Spinal cord (tissue), 10 donors: Measurements from ENCODE around the gene ARHGAP26. TPM values are rescaled to one million over a fixed set of nuclear protein-coding genes. Genes with fewer than 3 reads are reported as not detected.
A peak's percentile ranks its signal among the peaks of the same experiment; 100 is the strongest.

Source experiments
- DNase-seq, 6 donors: peaks; one replicate each; pipeline versions ENCODE4 v3.0.0 to v3.0.0-alpha.2; 2013 to 2015; ENCODE audit warnings: low spot score in 6 of 6, low read depth in 4 of 6
- H3K27ac ChIP-seq: one replicate; pipeline ENCODE4 v1.5.1; 2013; ENCODE audit warnings: low read depth, low read length, control low read depth
- H3K27me3 ChIP-seq: one replicate; pipeline ENCODE4 v1.6.1; 2013; ENCODE audit warnings: low read length; ENCODE audit not compliant: control insufficient read depth, insufficient read depth
- H3K36me3 ChIP-seq: one replicate; pipeline ENCODE4 v1.6.1; 2013; ENCODE audit warnings: low read length; ENCODE audit not compliant: control insufficient read depth, insufficient read depth
- H3K4me1 ChIP-seq: one replicate; pipeline ENCODE4 v1.6.1; 2013; ENCODE audit warnings: low read length; ENCODE audit not compliant: control insufficient read depth, insufficient read depth
- H3K4me3 ChIP-seq: one replicate; pipeline ENCODE4 v1.5.1; 2013; ENCODE audit warnings: low read depth, low read length, control low read depth
- H3K9me3 ChIP-seq: one replicate; pipeline ENCODE4 v1.6.1; 2013; ENCODE audit warnings: low read length; ENCODE audit not compliant: control insufficient read depth, insufficient read depth
- WGBS: methylation state at CpG from one replicate; pipeline ENCODE4 v1.1.5; 2013; ENCODE audit warnings: missing lambda C conversion rate; ENCODE audit not compliant: insufficient coverage; 5-methylcytosine and 5-hydroxymethylcytosine counted together
- polyA plus RNA-seq, 2 donors: library from polyadenylated mRNA; unstranded; fragments of 120-200 nt; gene quantifications; one replicate each; pipeline ENCODE4 v1.2.1, GENCODE V29; 2013; ENCODE audit not compliant: insufficient read length in 2 of 2
- total RNA-seq, 2 donors: library from RNA; depleted of rRNA in 1 of 2; stranded (reverse); fragments of 120-200 nt in 1 of 2; fragments of >200 nt in 1 of 2; gene quantifications; one replicate each; pipeline versions ENCODE4 v1.2.3 to v1.2.4, GENCODE V29; 2013 to 2014
- donor health status: healthy.

The ARHGAP26 gene
- total and polyA plus RNA-seq, 4 donors: 21.9 to 39.7 (median 22.4) TPM

DNA sequence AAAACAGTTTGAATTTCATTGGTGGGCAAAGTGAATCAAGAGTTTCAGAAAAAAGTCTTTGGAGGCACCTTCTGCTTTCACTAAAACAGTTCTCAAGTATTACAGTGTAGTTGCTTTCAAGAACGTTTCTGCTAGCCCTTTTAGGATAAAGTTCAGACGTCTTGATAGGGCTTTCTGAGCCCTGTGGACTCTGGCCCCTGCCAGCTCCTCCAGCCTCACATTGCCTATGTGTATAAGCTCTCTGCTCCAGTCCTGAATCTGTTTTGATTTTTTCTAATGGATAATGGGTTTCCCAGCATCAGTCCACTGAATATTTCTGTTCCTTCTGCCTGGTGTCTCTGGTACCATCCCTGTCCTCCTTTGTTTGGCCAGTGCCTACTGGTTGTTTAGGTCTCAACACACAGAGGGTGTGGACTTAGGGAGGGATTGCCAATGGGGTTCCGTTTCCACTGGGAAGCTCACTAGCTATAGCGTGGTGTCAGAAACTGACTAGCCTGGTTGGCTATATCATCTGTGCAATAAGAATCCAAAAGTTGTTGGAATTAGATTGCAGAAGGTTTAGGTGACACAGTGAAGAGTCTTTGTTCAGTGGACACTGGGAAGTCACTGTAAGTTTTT is 26.4 kb downstream of the ARHGAP26 start:
- no peaks in the 10 kb centered on the region for H3K36me3 ChIP-seq
- no peaks in the 10 kb centered on the region for H3K4me1 ChIP-seq
- H3K9me3 ChIP-seq: no peaks in the 10 kb centered on the region
- no peak for DNase-seq
- H3K27ac ChIP-seq: no peak overlapping the region
- H3K27me3 ChIP-seq: no peaks in the 10 kb centered on the region
- 95% methylated on average over 2 of the region's 4 CpGs for WGBS
- H3K4me3 ChIP-seq: no peak overlapping the region

DNA sequence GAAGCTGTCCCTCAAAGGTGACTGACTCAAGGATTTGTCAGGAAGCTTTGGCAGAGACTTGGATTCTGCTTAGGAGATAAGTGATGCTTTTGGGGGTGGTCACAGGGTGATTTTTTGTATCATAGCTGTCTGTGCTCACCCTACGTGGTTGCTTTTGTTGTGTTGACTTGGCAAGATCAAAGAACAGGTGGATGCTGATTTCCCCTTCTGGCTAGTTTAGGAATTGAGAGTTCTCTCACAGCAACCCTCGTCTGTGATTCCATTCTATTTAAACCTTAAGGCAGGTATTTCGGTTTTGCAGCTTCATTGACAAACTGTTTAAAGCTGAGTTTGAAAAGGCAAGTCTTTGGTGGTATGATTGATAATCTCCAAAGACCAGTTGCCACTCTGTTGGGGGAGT is 27.2 kb downstream of the ARHGAP26 start:
- WGBS: 93% methylated on average over 2 of the region's 3 CpGs
- Histone ChIP-seq H3K27me3 (no peaks in the 10 kb centered on the region), H3K4me3 (no peak overlapping the region), H3K36me3 (no peaks in the 10 kb centered on the region), H3K27ac (no peak overlapping the region), H3K9me3 (no peaks in the 10 kb centered on the region), H3K4me1 (no peaks in the 10 kb centered on the region)
- DNase-seq: no peak

DNA sequence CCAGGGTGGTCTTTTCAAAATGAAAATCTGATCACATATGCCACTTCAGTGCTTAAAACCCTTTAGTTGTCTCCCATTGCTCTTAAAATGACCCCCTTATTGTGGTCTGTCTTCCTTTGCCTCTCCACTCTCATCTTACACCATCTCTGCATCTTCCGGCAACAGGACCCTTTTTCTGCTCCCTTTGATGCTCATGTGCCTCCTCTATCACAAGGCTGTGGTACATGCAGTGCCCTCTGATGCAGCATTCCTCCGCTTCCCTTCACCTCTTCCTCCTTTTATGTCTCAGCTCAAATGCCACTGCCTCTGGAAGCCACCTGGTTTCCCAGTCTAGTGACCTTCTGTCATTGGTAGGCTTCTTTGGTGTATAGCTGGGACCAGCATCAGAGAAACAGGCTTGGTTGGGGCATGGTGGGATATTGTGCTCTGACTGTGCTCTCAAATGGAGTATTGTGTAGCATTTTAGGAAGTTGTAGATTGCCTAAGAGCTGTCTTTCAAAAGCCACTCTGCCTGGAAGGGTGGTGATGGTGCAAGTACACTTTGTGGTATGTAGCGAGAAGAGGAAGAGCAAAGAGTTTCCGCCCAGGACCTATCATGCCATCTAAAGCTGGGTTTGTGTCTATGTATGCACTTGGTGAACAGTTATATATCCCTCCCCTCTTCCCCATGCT is 28.1 kb downstream of the ARHGAP26 start:
- Histone ChIP-seq H3K4me1 (no peaks in the 10 kb centered on the region), H3K4me3 (no peak overlapping the region), H3K9me3 (no peaks in the 10 kb centered on the region), H3K27ac (no peak overlapping the region), H3K27me3 (no peaks in the 10 kb centered on the region), H3K36me3 (no peaks in the 10 kb centered on the region)
- 95% methylated on average over 1 of the region's 4 CpGs for WGBS
- no peak for DNase-seq

DNA sequence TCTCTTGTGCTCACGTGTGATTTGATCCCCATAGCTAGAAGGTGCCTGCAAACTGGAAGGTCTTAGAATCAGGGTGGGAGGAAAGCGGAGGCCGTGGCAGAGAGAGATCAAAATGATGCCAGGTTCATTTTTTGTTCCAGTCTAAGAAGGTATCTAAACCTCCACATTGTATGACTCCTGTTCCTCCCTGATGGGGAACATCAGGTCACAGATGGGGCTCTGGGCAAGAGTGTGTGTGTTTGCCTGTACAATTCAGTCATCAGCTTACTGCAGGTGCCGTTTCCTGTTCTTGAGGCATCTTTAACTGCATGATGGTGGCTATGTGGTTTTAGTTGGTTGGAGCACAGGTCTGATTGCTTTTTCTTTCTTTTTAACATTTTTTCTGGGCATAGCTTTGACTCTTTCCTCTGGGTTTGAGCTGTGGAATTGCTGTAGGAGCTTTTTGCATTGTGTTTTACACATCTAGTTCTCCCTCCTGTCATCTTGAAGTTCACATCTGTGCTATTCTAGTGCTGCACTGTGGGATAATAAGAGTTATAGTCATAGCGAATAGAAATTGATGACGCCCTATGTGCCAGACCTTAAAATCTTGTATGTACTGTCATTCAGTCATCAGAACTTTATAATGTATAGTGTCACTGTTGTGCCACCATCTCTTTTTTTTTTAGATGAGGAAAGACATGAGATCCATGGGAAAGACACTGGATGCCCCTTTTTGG is 30.8 kb downstream of the ARHGAP26 start:
- no peak for DNase-seq
- H3K36me3 ChIP-seq: no peaks in the 10 kb centered on the region
- WGBS: 88% methylated on average over 1 of the region's 6 CpGs
- H3K27ac ChIP-seq: no peak overlapping the region
- no peaks in the 10 kb centered on the region for H3K4me1 ChIP-seq
- H3K9me3 ChIP-seq: no peaks in the 10 kb centered on the region
- no peak overlapping the region for H3K4me3 ChIP-seq
- H3K27me3 ChIP-seq: no peaks in the 10 kb centered on the region

DNA sequence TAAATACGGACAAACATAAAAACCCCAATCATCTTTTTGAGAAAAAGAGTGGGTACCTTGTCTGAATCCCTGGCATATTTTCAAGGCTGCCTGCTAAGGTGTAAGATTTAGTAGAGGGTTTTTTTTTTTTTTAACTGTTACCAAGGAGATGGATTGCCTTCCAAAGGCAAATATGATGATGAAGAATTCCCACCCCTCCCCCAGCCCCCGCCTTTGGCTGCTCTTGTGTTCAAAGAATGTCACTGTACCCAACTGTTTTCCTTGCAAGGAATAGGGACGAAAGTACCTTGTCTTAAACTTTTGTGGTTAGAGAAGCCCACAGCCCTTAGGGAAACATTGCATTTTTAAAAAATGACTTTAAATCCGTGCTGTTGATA is 31.3 kb downstream of the ARHGAP26 start:
- WGBS: 50% methylated on average over 1 of the region's 4 CpGs
- Histone ChIP-seq H3K27ac (no peak overlapping the region), H3K27me3 (no peaks in the 10 kb centered on the region), H3K9me3 (no peaks in the 10 kb centered on the region), H3K36me3 (no peaks in the 10 kb centered on the region), H3K4me3 (no peak overlapping the region), H3K4me1 (no peaks in the 10 kb centered on the region)
- DNase-seq: no peak

DNA sequence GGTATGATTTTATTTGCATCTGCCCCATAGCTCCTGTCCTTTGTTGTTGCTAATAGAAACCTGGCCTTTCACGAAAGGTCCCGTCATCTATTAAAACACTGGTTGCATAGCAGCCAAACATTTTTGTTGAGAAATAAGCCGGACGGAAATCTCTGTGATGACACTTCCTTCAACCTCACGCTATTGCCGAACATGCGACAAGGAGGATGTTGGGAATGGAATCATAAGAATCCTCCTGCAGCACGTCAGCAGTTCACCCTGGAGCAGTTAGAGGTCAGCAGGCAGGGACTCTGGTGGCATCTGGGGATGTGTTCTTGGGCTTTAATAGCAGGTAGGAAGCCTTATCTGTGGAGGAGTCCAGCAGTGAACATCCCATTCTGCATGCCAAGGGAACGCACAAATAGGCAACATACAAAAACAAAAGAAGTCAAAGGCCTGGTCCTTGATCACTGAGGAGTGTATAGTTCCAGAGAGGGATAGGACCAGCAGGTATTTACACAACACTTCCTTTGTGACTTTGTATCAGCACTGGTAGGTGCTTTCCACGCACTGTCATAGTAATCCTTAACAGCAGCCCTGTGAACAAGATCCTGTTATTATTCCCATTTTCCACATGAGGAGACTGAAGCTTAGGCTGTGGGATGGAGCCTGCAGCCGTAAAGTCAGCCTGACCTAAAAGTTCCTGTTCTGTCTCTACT is 33.4 kb downstream of the ARHGAP26 start:
- Histone ChIP-seq H3K27ac (no peak overlapping the region), H3K27me3 (no peaks in the 10 kb centered on the region), H3K4me3 (no peak overlapping the region), H3K9me3 (no peaks in the 10 kb centered on the region), H3K4me1 (peaks cover 6% of the 10 kb centered on the region), H3K36me3 (no peaks in the 10 kb centered on the region)
- no peak for DNase-seq
- WGBS: 87% methylated on average over 3 of the region's 11 CpGs

DNA sequence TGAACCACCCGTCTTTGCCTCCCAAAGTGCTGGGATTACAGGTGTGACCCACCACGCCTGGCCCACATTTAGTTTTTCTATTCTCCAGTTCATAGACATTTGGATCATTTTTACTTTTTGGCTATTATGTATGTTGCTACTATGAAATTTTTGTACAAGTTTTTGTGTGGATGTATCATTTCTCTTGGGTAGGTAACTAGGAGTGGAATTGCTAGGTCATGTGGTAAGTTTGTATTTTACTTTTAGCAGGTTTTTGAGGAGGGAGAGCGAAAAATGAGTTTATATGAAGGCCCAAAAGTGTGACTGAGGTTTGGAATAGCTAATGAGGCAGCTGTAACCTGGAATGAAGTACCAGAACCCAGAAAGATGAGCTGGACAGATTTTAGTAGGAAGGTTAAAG is 35.2 kb downstream of the ARHGAP26 start:
- H3K27me3 ChIP-seq: no peaks in the 10 kb centered on the region
- no peak for DNase-seq
- H3K4me3 ChIP-seq: no peak overlapping the region
- WGBS: 93% methylated on average over 1 of the region's 3 CpGs
- H3K9me3 ChIP-seq: no peaks in the 10 kb centered on the region
- H3K36me3 ChIP-seq: no peaks in the 10 kb centered on the region
- H3K27ac ChIP-seq: no peak overlapping the region
- H3K4me1 ChIP-seq: peaks cover 9% of the 10 kb centered on the region

DNA sequence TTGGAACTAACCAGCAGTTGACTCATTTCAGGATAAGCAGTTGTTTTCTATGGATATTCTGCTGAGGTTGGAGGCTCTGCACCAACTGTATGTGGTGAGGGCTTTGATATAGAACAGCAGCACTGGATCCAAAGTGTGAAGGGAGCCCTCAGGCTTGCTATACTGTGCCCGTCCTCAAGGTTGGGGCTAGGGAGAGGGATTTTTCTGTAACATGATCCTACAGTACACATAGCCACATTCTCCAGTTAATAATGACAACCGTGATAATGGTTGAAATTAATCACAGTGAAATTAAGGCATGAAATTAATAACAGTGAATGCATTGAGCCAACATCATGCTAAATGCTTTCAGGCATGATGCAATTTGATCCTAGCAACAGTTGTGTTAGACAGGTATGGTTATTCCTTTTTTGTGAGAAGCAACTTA is 36.7 kb downstream of the ARHGAP26 start:
- Histone ChIP-seq H3K4me1 (peaks cover 13% of the 10 kb centered on the region), H3K27me3 (no peaks in the 10 kb centered on the region), H3K9me3 (no peaks in the 10 kb centered on the region), H3K36me3 (no peaks in the 10 kb centered on the region), H3K4me3 (no peak overlapping the region), H3K27ac (peak overlapping the region; percentile 33)
- DNase-seq: no peak
- 100% methylated on average over 1 of the region's 2 CpGs for WGBS

DNA sequence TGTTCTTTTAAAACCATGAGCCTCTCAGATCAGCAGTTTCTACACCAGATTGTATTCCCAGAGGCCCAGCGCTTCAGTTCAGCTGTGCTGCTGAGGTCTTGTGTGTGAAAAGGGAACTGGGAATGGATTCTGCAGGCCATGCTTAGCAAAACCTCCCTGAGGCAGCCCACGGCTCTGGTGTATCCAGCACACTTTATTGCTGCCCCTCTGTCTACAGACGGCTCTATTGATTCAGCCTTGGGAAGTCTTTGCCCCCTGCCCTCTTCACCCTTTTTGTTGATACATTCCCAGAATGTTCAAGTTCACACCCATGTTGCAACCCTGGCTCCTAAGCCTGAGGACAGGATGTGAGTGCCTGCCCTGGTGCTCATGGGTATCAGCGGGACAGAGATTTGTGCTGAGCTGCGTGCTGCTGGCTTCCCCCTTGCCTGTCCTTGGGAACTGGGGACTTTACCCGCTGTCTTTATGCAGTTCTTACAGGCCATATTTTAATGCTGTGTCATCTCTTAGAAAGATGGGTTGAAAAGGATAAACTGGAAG is 37.3 kb downstream of the ARHGAP26 start:
- no peaks in the 10 kb centered on the region for H3K9me3 ChIP-seq
- no peak for DNase-seq
- WGBS: 65% methylated on average over 5 of the region's 6 CpGs
- H3K4me3 ChIP-seq: no peak overlapping the region
- peak overlapping the region; percentile 33 for H3K27ac ChIP-seq
- no peaks in the 10 kb centered on the region for H3K27me3 ChIP-seq
- peaks cover 16% of the 10 kb centered on the region for H3K4me1 ChIP-seq
- no peaks in the 10 kb centered on the region for H3K36me3 ChIP-seq
